Measurements from ENCODE around the gene ERGIC3. TPM values are rescaled to one million over a fixed set of nuclear protein-coding genes. Genes with fewer than 3 reads are reported as not detected.
"Not testable (repeated sequence)": the region's sequence is repeated elsewhere in the genome, so short reads cannot be mapped to it uniquely, and the experiment has no call there.

Gene ERGIC3
- total RNA-seq, 4 donors from 2014 or later, result 129 to 200 (median 163) TPM

GRCh38 chr20:35551503-35551902, 9.6 kb downstream of the ERGIC3 start:
- WGBS, 2 donors (ENCODE audit: low coverage in 1 of 2), result 42 to 57% methylated on average over 4 of the region's 4 CpGs
- H3K9me3 ChIP-seq, result no peaks in the 10 kb centered on the region
- no peak for ATAC-seq
- TF ChIP-seq CTCF (IDR thresholded peaks at IDR 0.05) (no peak), POLR2A (IDR thresholded peaks at IDR 0.05) (no peak), EP300 (IDR thresholded peaks at IDR 0.05) (no peak), POLR2AphosphoS5 (IDR thresholded peaks at IDR 0.05) (no peak)
- H3K36me3 ChIP-seq, result peaks cover 0 to 99% of the 10 kb centered on the region in 2 donors
- H3K27ac ChIP-seq, result no peak overlapping the region
- H3K27me3 ChIP-seq, result no peaks in the 10 kb centered on the region
- no peaks in the 10 kb centered on the region for H3K4me1 ChIP-seq
- H3K4me3 ChIP-seq, result no peak overlapping the region

- H3K36me3 ChIP-seq, result peaks cover 0 to 99% of the 10 kb centered on the region in 2 donors
- TF ChIP-seq EP300 (IDR thresholded peaks at IDR 0.05) (no peak), POLR2A (IDR thresholded peaks at IDR 0.05) (no peak), POLR2AphosphoS5 (IDR thresholded peaks at IDR 0.05) (no peak), CTCF (IDR thresholded peaks at IDR 0.05) (no peak)
- WGBS, 2 donors (ENCODE audit: low coverage in 1 of 2), result 86 to 100% methylated on average over 1 to 2 of the region's 3 CpGs
These were observed 11.0 kb downstream of the ERGIC3 start for GRCh38 chr20:35552914-35553313.

GRCh38 chr20:35555461-35555860, 13.6 kb downstream of the ERGIC3 start:
- 66 to 90% methylated on average over 2 to 3 of the region's 4 CpGs for WGBS, 2 donors (ENCODE audit: low coverage in 1 of 2)
- not testable (repeated sequence) for H3K4me3 ChIP-seq, H3K4me1 ChIP-seq, H3K27ac ChIP-seq, H3K9me3 ChIP-seq, H3K27me3 ChIP-seq, ATAC-seq
- H3K36me3 ChIP-seq, result peaks cover 0 to 89% of the 10 kb centered on the region in 2 donors

More at GRCh38 chr20:35552914-35553313, 11.0 kb downstream of the ERGIC3 start:
- Histone ChIP-seq H3K27ac (no peak overlapping the region), H3K4me3 (no peak overlapping the region), H3K4me1 (no peaks in the 10 kb centered on the region), H3K27me3 (no peaks in the 10 kb centered on the region), H3K9me3 (no peaks in the 10 kb centered on the region)
- no peak for ATAC-seq

- TF ChIP-seq POLR2AphosphoS5 (IDR thresholded peaks at IDR 0.05), result no peak
- Histone ChIP-seq H3K9me3 (no peaks in the 10 kb centered on the region), H3K4me1 (no peaks in the 10 kb centered on the region), H3K36me3 (peaks cover 0 to 82% of the 10 kb centered on the region in 2 donors), H3K27me3 (no peaks in the 10 kb centered on the region), H3K4me3 (no peak overlapping the region), H3K27ac (no peak overlapping the region)
- 80 to 94% methylated on average over 1 to 15 of the region's 21 CpGs for WGBS, 2 donors (ENCODE audit: low coverage in 1 of 2)
- ATAC-seq, result no peak
These were observed 14.2 kb downstream of the ERGIC3 start for GRCh38 chr20:35555951-35556645.

- H3K4me3 ChIP-seq, result no peak overlapping the region
- H3K4me1 ChIP-seq, result no peaks in the 10 kb centered on the region
- no peaks in the 10 kb centered on the region for H3K9me3 ChIP-seq
- no peak overlapping the region for H3K27ac ChIP-seq
- ATAC-seq, result no peak
- no peaks in the 10 kb centered on the region for H3K27me3 ChIP-seq
- 80% methylated on average over 1 of the region's 8 CpGs; no CpG with 5 or more reads in 1 of the 2 donors for WGBS, 2 donors (ENCODE audit: low coverage in 1 of 2)
- no peak for TF ChIP-seq POLR2A (IDR thresholded peaks at IDR 0.05)
- no peak for TF ChIP-seq CTCF (IDR thresholded peaks at IDR 0.05)
- no peak for TF ChIP-seq EP300 (IDR thresholded peaks at IDR 0.05)
- TF ChIP-seq POLR2AphosphoS5 (IDR thresholded peaks at IDR 0.05), result no peak
- H3K36me3 ChIP-seq, result peaks cover 0 to 75% of the 10 kb centered on the region in 2 donors
These were observed 15.0 kb downstream of the ERGIC3 start for GRCh38 chr20:35556871-35557270.

- Histone ChIP-seq H3K4me3 (no peak overlapping the region), H3K27me3 (no peaks in the 10 kb centered on the region), H3K27ac (no peak overlapping the region), H3K4me1 (no peaks in the 10 kb centered on the region), H3K9me3 (no peaks in the 10 kb centered on the region), H3K36me3 (peaks cover 0 to 60% of the 10 kb centered on the region in 2 donors)
- no peak for TF ChIP-seq POLR2AphosphoS5 (IDR thresholded peaks at IDR 0.05)
- no peak for TF ChIP-seq EP300 (IDR thresholded peaks at IDR 0.05)
- TF ChIP-seq CTCF (IDR thresholded peaks at IDR 0.05), result no peak
- no peak for TF ChIP-seq POLR2A (IDR thresholded peaks at IDR 0.05)
- 88 to 100% methylated on average over 1 to 4 of the region's 4 CpGs for WGBS, 2 donors (ENCODE audit: low coverage in 1 of 2)
- ATAC-seq, result no peak
These were observed 16.6 kb downstream of the ERGIC3 start for GRCh38 chr20:35558451-35558850.

All from gastroesophageal sphincter (tissue), 4 donors.